Left colon (tissue), 2 donors: Measurements from ENCODE around the gene ADK. TPM values are rescaled to one million over a fixed set of nuclear protein-coding genes. Genes with fewer than 3 reads are reported as not detected.
"Not testable (repeated sequence)": the region's sequence is repeated elsewhere in the genome, so short reads cannot be mapped to it uniquely, and the experiment has no call there.

ENCODE experiments used
- ATAC-seq: fragments of 200-7000 bp; cut with Tn5 transposase; one replicate; pipeline ENCODE4 v1.9.1; 2020; ENCODE audit warnings: mild to moderate bottlenecking, moderate library complexity
- DNase-seq, 2 donors: peaks; one replicate each; pipeline ENCODE4 v3.0.0-alpha.2; 2020
- intact Hi-C, 2 donors: fragments of 100-400 bp; cut with DNase I in 1 of 2; cut with micrococcal nuclease in 1 of 2; formaldehyde crosslinking; loops; one replicate each; pipeline versions ENCODE4 v1.11.2 to v1.14.0; 2022; cut with DNase I, micrococcal nuclease
- total RNA-seq, 2 donors: library from RNA; stranded (reverse); fragmentation: NEBNext Ultra II Directional; extraction: Animal tissue kit (Norgen Biotek cat#: 25700); gene quantifications; one replicate each; pipeline ENCODE4 v1.2.1, GENCODE V29; 2021
- donor health status: DM: no; HTN: no; CAD: no.
- donor health status: DM: yes; HTN: yes; CAD: no.

Gene ADK
- total RNA-seq, 2 donors from 2014 or later: 16.2 to 16.4 TPM

DNA sequence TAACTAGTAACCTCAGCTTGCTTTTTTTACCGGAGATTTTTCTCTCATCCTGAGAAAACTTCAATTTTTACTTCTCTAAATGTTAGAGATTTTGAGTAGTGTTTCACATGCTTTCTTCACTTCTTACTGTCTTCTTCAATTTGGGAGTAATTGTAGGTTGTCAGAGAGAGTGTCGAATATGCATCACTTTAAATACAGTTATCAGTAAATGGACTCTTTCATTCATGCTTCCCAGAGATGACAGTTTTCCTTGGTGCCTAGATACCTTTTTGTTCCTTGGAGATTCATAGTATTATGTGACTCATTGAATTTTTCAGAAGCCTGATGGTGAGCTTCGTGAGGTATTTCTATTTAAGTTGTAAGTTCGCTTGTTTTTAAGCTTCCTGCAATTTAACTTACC, 169.7 kb downstream of the ADK start:
- DNase-seq (no peak), ATAC-seq (no peak)
- intact Hi-C loops: no loop called here

DNA sequence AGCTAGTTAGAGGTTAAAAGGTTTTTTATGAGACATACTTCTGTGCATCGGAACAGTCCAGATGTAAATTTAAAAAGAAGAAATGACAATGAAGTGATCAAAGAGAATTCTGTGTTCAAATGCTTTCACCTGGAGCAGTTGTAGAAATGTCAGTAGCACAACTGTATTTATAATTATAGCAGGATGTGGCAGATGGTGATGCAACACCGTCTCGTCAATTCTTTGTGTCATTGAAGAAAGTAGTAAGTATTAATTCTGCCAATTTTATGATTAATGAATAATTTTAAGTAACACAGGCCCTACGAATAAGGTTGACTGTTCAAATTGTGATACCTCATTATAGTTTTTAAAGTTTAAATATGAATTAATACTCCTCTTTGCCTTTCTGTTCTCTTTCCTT, 171.1 kb downstream of the ADK start:
- ATAC-seq: no peak
- no peak for DNase-seq
- intact Hi-C loops: no loop called here

DNA sequence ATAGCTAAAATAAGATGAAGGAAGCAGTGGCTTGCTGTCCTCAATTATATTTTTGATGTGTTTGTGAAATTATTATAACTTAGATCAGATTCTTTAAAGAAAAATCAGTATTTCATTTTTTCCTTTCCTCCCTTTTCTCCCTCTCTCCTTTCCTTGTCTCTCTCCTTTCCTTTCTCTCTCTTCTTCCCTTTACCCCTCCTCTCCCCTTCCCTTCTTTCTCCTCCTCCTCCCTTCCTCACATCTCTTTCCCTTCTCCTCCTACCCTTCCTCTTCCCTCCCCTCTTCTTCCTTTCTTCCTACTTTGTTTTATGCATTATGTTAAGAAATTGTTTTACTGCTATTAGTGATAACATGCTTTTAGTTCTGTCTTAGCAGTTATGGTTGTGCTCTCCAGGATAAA, 171.5 kb downstream of the ADK start:
- DNase-seq (no peak), ATAC-seq (no peak)
- intact Hi-C loops: no loop called here

DNA sequence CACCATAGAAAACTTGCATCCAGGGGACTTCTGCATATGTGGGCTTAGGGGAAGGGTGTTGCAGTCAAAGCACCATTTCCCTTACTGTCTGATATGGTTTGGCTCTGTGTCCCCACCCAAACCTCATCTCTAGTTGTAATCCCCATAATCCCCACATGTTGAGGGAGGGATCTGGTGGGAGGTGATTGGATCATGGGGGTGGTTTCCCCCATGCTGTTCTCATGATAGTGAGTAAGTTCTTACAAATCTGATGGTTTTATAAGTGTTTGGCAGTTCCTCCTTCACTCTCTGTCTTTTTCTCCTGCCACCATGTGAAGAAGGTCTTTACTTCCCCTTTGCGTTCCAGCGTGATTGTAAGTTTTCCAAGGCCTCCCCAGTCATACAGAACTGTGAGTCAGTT, 177.4 kb downstream of the ADK start:
- intact Hi-C loops: no loop called here
- no peak for ATAC-seq
- no peak for DNase-seq

DNA sequence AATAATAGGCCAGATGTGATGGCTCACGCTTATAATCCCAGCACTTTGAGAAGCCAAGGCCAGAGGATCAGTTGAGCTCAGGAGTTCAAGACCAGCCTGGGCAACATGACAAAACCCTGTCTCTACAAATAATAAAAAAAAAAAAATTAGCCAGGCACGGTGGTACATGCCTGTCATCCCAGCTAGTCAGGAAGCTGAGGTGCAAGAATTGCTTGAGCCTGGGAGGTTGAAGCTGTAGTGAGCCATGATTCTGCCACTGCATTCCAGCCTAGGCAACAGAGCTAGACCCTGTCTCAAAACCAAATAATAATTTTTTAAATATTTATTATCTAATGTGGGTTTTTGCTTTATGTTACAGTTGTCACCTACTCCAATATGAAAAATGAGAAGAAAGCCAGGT, 178.9 kb downstream of the ADK start:
- intact Hi-C loops: no loop called here
- DNase-seq: no peak

DNA sequence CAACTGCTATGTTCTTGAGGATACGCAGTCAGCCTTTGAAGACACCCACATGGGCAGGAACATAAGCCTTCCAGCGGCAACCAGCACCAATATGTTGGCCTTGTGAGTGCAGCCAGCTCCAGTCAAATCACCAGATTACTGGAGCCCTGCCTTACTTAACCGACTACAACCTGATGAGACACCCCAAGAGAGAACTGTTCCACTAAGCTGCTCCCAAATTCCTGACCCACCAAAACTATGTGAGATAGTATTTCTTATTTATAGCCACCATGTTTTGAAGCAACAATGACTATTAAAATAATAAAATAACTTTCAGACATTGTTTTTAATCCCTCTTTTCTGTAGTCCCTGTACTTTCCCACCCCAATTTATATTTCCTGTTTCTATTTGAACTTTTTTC, 179.6 kb downstream of the ADK start:
- no peak for ATAC-seq
- intact Hi-C loops: no loop called here

More for the DNA sequence above, 178.9 kb downstream of the ADK start:
- ATAC-seq: no peak

DNA sequence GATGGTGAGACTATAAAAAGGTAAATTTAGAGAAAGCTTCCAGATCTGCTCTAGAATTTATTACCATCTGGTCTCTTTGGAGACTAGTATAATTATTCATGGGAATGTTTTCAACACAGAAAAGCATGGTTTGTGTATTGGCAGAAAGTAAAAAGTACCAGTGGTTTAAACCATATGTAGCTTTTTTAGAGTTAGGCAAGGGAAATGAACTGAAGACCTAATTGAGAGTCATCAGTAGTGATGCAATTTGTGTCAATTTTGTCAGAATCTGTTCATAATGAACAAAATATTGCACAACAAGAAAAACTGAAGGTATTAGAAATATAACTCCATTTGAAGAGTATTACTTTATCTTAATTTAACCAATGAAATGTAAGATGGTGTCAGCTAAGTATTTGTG, 181.4 kb downstream of the ADK start:
- no peak for DNase-seq
- no peak for ATAC-seq
- intact Hi-C loops: no loop called here

More for the DNA sequence above, 179.6 kb downstream of the ADK start:
- no peak for DNase-seq

DNA sequence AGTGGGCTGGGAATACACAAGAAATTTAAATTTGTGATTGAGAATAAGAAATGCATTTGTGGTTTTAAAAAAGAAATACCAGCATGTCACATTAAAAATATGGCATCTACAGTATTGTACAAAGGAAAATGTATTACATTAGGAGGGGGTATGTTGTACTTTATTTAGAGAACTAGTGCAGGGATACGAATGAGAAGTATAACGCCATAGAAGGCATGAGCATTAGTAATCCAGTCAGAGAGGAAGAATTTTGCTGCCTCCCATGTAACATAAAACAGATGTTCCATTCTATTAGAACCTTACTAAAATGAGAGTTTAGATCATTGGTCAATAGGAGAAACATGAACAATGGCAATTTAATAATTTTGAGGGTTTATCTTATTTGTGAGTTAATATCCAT, 182.2 kb downstream of the ADK start:
- DNase-seq: no peak
- ATAC-seq: no peak
- intact Hi-C loops: no loop called here

DNA sequence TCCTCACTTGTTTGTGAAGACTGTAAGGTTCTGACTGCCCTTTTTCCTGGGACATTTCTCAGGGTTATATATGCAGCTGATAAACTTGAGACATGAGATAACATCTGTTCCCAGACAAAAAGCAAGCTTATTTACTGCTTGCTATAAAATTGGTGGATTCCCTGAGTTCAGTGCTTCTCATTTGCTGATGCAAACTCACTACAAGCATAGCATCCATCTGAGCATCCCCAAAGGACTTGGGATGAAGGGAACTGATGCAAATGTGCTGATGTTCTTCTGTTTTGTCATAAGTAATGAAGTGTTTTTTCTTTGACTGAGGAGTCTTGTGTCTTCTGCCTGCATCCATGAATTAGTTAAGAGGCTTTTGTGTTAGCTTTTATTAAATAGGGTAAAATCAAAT, 183.2 kb downstream of the ADK start:
- ATAC-seq (no peak), DNase-seq (no peak)
- intact Hi-C loops: no loop called here

DNA sequence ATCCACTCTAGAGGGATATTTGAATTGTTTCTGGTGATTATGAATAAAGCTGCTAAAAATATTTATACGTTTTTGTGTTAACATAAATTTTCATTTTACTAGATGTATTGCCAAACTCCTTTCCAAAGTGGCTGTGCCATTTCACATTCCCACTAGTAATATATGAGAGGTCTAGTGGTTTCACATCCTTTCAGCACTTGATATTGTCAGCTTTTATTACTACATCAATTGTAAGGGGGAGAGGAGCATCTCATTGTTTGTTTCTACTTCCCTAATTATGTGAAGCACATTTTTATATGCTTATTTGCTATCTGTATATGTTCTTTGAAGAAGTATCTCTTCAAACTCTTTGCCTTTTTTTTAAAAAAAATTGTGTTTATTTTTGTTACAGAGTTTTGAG, 184.5 kb downstream of the ADK start:
- DNase-seq: no peak
- ATAC-seq: no peak
- intact Hi-C loops: no loop called here

DNA sequence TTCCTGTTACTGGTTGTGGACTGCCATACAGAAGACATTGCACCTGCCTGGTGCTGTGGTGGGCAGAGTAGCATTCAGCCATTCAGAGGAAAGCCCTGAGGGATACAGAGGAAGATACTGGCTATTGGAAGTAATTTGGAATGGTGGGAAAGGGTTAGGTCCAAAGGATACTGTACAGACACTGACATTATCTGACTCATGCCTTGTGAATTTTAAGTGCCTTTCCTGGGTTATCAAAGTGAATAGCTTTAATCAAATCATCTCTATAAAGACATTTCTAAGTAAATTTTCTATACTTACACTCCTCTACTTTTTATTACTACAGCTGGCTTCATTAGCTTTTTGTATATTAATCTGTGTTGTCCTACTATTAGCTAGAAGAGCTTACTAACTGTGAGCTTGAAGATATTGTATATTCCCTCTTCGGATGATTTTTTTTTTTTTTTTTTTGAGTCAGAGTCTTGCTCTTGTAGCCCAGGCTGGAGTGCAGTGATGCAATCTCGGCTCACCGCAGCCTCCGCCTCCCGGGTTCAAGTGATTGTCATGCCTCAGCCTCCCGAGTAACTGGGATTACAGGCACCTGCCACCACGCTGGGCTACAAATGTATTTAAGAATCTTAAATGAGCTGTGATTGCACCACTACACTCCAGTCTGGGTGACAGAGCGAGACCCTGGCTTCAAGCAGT, 186.5 kb downstream of the ADK start:
- no peak for DNase-seq
- intact Hi-C loops: no loop called here
- no peak for ATAC-seq

DNA sequence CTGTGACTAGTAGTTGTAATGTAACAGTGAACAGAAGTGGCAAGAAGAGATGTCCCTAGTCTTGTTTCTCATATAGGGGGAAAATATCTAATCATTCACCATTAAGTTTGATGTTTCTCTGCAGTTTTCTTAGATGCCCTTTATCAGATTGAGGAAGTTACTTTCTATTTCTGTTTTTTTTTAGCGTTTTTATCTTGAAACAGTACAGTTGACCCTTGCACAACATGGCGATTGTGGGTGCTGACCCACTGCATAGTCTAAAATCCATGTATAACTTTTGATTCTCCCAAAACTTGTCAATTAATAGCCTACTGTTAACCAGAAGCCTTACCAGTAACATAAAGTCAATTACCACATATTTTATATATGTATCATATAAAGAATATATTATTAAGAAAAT, 192.0 kb downstream of the ADK start:
- ATAC-seq (no peak), DNase-seq (no peak)
- intact Hi-C loops: no loop called here

DNA sequence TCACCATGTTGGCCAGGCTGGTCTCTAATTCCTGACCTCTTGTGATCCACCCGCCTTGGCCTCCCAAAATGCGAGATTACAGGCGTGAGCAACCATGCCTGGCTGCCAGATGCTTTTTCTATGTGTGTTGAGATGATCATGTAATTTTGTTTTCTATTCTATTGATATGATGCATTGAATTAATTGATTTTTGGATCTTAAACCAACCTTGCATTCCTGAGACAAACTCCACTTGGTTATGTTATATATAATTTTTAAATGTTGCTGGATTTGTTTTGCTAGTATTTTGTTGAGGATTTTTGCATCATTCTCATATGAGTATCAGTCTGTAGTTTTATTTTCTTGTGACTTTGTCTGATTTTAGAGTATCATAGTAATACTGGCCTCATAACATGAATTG, 192.8 kb downstream of the ADK start:
- ATAC-seq: no peak
- intact Hi-C loops: no loop called here

DNA sequence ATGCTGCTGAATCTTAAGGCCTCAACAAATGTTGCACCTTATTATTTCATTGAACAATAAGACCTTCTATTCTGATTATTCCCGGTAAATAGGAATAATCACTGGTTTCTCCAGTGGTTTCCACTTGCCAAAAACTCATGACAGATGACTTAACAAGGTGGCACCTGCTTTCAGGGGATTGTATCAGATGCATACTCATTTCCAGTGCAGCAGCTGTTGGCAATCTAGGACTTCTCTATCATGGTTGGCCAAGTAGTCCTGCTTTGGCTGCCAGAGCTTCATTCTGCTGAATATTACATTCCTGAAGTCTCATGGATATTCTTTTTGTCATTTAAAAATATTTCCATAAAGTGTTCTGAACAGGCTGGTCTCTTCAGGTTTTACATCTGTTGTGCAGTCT, 193.3 kb downstream of the ADK start:
- intact Hi-C loops: no loop called here
- no peak for ATAC-seq
- no peak for DNase-seq

More for the DNA sequence above, 192.8 kb downstream of the ADK start:
- DNase-seq: no peak

DNA sequence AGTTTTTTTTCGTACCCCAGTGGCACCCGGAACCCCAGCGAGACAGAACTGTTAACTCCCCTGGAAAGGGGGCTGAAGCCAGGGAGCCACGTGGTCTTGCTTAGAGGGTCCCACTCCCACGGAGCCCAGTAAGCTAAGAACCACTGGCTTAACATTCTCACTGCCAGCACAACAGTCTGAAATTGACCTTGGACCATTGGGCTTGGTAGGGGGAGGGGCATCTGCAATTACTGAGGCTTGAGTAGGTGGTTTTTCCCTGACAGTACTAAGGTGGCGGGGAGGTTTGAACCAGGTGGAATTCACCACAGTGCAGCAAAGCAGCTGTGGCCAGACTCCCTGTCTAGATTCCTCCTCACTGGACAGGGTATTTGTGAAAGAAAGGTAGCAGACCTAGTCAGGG, 196.5 kb downstream of the ADK start:
- DNase-seq (no peak), ATAC-seq (no peak)
- intact Hi-C loops: no loop called here

DNA sequence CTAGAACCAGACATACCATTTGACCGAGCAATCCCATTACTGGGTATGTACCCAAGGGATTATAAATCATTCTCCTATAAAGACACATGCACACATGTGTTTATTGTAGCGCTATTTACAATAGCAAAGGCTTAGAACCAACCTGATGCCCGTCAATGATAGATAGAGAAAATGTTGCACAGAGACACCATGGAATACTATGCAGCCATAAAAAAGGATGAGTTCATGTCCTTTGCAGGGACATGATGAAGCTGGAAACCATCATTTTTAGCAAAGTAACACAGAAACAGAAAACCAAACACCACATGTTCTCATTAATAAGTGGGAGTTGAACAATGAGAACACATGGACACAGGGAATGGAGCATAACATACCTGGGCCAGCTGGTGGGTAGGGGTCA, 202.0 kb downstream of the ADK start:
- ATAC-seq, DNase-seq, intact Hi-C loops: not testable (repeated sequence)

DNA sequence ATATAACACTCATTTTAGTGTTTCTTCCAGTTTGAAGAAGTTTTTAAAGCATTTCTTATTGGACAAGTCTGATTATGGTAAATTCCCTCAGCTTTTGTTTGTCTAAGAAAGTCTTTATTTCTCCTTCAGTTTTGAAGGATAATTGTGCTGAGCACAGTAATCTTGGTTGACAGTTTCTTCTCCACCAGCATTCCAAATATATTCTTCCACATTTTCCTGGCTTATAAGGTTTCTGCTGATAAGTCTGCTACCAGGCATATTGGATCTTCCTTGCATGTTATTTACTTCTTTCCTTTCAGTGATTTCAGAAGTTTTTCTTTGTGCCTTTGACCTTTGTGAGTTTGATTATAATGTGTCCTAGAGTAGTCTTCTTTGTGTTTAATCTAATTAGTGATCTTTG, 210.7 kb downstream of the ADK start:
- ATAC-seq (no peak), DNase-seq (no peak)
- intact Hi-C loops: no loop called here

DNA sequence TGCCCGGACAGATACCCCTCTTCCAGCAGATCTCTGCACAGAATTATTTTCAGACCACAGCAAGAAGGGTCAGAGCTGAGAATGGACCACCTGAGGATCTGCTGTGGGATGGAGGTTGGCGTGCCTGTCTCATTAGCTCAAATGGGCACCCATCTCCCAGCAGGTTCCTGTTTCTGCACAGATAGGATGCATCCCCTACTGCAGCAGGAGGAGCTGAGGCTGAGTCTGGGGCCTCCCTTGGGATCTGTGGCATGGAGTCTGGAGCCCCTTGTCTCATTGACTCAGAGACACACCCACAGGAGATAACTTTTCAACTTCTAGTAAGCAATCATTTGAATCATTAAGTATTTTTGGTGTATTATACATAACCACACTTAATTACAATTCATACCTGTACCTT, 212.7 kb downstream of the ADK start:
- ATAC-seq: no peak
- intact Hi-C loops: no loop called here
- DNase-seq: no peak

DNA sequence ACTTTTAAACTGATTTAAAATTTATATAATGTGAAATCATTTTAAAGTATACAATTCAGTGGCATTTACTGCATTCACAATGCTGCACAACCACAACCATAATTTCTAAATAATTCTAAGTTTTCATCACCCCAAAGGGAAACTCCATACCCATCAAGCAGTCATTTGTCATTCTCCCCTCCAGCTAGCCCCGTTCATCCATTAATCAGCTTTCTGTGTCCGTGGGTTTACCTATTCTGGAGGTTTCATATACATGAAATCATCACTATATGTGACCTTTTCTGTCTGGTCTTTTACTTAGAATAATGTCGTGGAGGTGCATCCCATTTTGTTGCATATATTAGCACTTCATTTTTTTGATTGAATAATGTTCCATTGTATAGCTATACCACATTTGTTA, 214.1 kb downstream of the ADK start:
- ATAC-seq (no peak), DNase-seq (no peak)
- intact Hi-C loops: no loop called here

DNA sequence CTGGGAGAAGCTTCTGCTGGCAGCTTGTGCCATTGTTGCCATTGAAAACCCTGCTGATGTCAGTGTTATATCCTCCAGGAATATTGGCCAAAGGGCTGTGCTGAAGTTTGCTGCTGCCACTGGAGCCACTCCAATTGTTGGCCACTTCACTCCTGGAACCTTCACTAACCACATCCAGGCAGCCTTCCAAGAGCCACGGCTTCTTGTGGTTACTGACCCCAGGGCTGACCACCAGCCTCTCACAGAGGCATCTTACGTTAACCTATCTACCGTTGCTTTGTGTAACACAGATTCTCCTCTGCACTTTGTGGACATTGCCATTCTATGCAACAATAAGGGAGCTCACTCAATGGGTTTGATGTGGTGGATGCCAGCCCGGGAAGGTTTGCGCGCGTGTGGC, 220.7 kb downstream of the ADK start:
- ATAC-seq (no peak), DNase-seq (no peak)
- intact Hi-C loops: no loop called here

DNA sequence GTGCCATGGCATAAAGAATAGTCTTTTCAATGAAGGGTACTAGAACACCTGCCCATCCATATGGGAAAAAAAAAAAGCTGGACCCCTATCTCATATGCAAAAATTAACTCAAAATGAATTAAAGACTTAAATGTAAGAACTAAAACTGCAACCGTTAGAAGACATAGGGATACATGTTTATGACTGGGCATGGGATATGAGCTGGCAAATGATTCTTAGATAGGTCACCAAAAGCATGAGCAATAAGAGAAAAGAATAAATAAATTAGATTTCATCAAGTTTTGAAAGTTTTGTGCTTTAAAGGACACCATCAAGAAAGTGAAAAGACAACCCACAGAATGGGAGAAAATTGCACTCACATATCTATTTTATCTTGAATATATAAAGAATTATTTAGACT, 222.0 kb downstream of the ADK start:
- DNase-seq (no peak), ATAC-seq (no peak)

DNA sequence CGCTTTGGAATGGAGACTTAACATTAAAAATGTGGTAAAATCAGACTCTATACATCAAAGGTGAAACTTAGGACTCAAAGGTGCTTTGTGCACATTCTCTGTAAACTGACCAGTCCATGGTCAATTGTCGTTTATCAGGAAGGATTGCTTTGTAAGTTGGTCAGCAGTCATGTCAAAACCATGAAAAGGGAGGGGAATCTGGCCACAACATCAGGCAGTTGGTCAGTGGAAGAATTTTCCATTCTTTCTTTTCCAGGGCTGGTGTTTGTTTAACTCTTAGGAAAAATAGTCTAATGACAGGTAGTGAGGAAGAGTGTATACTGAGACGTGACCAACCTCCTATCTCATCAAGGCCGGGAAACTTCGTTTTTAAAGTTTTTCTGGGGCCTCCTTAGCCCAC, 226.5 kb downstream of the ADK start:
- ATAC-seq: no peak
- DNase-seq: no peak
- intact Hi-C loops: no loop called here

More for the DNA sequence above, 222.0 kb downstream of the ADK start:
- intact Hi-C loops: no loop called here
